Thyroid gland (tissue), 4 donors: ENCODE data around the gene LAMA2.

Source experiments
- POLR2A ChIP-seq, 2 donors: fragments of 450-650 bp; IDR thresholded peaks; one replicate each; pipeline ENCODE4 v1.6.1; 2017; ENCODE audit warnings: antibody characterized with exemption in 2 of 2, mild to moderate bottlenecking in 2 of 2, moderate library complexity in 1 of 2
- TF ChIP-seq, protein P1 (sequence below), 6 experiments: fragments of 200-600 bp in 3 of 6; fragments of 450-650 bp in 3 of 6; sonication (generic) in 3 of 6; IDR thresholded peaks; one replicate each; pipeline ENCODE4 v1.5.1; 2016 to 2019; ENCODE audit warnings: antibody characterized with exemption in 6 of 6, mild to moderate bottlenecking in 2 of 6, inconsistent platforms in 1 of 6, moderate library complexity in 1 of 6

- TF ChIP-seq POLR2A (IDR thresholded peaks at IDR 0.05) = no peak
- TF ChIP-seq, protein P1, sequence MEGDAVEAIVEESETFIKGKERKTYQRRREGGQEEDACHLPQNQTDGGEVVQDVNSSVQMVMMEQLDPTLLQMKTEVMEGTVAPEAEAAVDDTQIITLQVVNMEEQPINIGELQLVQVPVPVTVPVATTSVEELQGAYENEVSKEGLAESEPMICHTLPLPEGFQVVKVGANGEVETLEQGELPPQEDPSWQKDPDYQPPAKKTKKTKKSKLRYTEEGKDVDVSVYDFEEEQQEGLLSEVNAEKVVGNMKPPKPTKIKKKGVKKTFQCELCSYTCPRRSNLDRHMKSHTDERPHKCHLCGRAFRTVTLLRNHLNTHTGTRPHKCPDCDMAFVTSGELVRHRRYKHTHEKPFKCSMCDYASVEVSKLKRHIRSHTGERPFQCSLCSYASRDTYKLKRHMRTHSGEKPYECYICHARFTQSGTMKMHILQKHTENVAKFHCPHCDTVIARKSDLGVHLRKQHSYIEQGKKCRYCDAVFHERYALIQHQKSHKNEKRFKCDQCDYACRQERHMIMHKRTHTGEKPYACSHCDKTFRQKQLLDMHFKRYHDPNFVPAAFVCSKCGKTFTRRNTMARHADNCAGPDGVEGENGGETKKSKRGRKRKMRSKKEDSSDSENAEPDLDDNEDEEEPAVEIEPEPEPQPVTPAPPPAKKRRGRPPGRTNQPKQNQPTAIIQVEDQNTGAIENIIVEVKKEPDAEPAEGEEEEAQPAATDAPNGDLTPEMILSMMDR (IDR thresholded peaks at IDR 0.05) = no peak
Observed at GRCh38 chr6:129501740-129502660, 619.1 kb downstream of the LAMA2 start.
